Activated CD4-positive, alpha-beta T cell treated with anti-CD3 and anti-CD28 coated beads, Interleukin-2, amount 10 ng/mL, durations not matched to agents 7 days and 5 days (primary cell): ENCODE measurements around the gene TBL1XR1. TPM values are rescaled to one million over a fixed set of nuclear protein-coding genes. Genes with fewer than 3 reads are reported as not detected.
A peak's percentile ranks its signal among the peaks of the same experiment; 100 is the strongest.

Experiments used
- CTCF ChIA-PET: fragments of 350-600 bp; sonication (Branson Sonifier 250); formaldehyde crosslinking; loops from one replicate; lab custom pipeline; 2021; ENCODE audit warnings: antibody characterized with exemption; lab: Charles Lee
- POLR2A ChIA-PET: fragments of 350-600 bp; sonication (Branson Sonifier 250); formaldehyde crosslinking; loops from one replicate; lab custom pipeline; 2021; ENCODE audit warnings: antibody characterized with exemption; lab: Charles Lee
- DNase-seq: peaks from one replicate; pipeline ENCODE4 v3.0.0-alpha.2; 2020
- H3K27ac Mint-ChIP-seq: one replicate; pipeline ENCODE4 v1.8.0; 2021; ENCODE audit warnings: mild to moderate bottlenecking, moderate library complexity, mixed read lengths
- H3K27me3 Mint-ChIP-seq: one replicate; pipeline ENCODE4 v1.8.0; 2021; ENCODE audit warnings: mixed read lengths
- H3K36me3 Mint-ChIP-seq: one replicate; pipeline ENCODE4 v1.8.0; 2021; ENCODE audit warnings: low read depth, mixed read lengths
- H3K4me1 Mint-ChIP-seq: one replicate; pipeline ENCODE4 v1.8.0; 2021; ENCODE audit warnings: mixed read lengths
- H3K4me3 Mint-ChIP-seq: one replicate; pipeline ENCODE4 v1.8.0; 2021; ENCODE audit warnings: mild to moderate bottlenecking, moderate library complexity, mixed read lengths
- H3K9me3 Mint-ChIP-seq: one replicate; pipeline ENCODE4 v1.8.0; 2021; ENCODE audit warnings: mixed read lengths
- total RNA-seq, 2 experiments: library from RNA; stranded (reverse); gene quantifications; one replicate each; pipeline ENCODE4 v1.2.3, GENCODE V29; 2021

Gene TBL1XR1
- total RNA-seq, 2 experiments from 2014 or later, result 167 to 169 TPM

DNA sequence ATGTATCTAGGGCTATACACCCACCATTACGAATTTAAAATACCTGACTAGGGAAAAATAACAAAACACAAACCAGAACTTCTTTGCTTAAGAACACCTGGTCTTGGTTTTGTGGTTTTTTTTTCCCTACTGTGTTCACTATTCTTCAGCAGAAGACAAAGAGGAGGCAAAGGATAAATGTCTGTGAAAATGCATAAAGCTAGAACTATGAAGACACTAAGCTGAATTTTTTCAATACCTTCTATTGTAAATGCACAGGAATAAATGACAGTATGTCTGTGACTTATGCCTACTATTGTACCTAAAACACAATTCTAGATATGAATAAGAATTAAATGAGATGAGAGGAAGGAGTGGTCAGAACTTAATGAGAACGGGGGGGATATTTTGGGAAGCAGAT lies 86.9 kb downstream of the TBL1XR1 start:
- Mint-ChIP-seq H3K27me3 (no peaks in the 10 kb centered on the region), H3K4me3 (no peak overlapping the region), H3K36me3 (peaks cover 9% of the 10 kb centered on the region), H3K9me3 (no peaks in the 10 kb centered on the region), H3K27ac (no peak overlapping the region), H3K4me1 (peaks cover 61% of the 10 kb centered on the region)
- CTCF ChIA-PET, result interaction anchor here (1.3 kb wide), 1 partner anchor 13 kb away, joined by 4 read pairs; no protein-coding TSS in a partner anchor
- no peak for DNase-seq
- POLR2A ChIA-PET, result no interaction called here

DNA sequence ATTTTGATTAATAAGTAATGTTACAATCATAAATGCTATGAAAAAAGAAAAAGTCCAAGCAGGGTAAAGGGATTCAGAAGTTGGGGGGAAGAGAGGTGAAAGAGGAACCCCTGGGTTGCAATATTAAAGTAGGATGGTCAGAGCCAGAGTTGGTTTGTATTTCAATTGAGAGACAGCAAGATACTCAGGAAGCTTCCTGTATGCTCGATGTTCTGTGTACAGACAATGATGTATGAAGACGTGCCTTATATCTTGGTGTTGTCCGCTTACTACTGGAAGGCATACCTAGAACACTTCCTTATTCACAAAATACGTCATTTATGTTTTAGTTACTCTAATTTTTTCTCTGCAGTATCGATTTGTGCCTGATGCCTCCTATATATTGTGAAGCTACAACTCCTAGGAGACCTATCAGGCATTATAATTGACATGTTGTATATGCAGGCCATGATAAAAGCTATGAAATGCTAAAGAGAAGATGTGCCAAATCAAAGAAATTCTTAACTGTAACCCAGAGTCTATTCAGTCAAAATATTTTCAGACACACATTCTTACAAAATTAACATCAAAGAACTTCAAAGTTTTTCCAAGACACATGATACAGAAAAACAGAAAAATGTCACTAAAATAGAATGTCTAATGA lies 87.5 kb downstream of the TBL1XR1 start:
- no peak overlapping the region for H3K4me3 Mint-ChIP-seq
- no peaks in the 10 kb centered on the region for H3K9me3 Mint-ChIP-seq
- H3K27ac Mint-ChIP-seq, result peak overlapping the region; percentile 28
- ChIA-PET POLR2A (no interaction called here), CTCF (interaction anchor here (1.3 kb wide), 1 partner anchor 12 kb away, joined by 4 read pairs; no protein-coding TSS in a partner anchor)
- no peaks in the 10 kb centered on the region for H3K27me3 Mint-ChIP-seq
- no peak for DNase-seq
- H3K4me1 Mint-ChIP-seq, result peaks cover 64% of the 10 kb centered on the region
- peaks cover 9% of the 10 kb centered on the region for H3K36me3 Mint-ChIP-seq

DNA sequence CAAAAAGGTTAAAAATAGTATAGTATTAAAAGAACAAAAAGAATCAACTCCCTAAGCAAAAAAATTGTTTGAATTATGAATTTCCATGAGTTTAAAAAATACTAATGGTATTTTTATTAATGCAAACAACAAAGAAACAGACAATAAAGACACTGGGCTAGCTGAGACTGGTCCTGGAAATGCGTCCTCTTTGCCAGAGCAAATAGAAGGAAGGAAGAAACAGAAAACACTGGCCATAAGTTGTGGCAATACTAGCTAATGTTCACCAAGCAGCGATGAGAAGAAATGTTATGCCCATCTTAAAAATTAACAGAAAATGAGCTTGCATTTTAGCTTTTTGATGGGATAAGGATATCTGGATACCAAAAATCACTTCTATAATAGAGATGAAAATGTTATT lies 88.6 kb downstream of the TBL1XR1 start:
- Mint-ChIP-seq H3K9me3 (no peaks in the 10 kb centered on the region), H3K27me3 (no peaks in the 10 kb centered on the region), H3K36me3 (peaks cover 8% of the 10 kb centered on the region), H3K27ac (no peak overlapping the region), H3K4me1 (peaks cover 64% of the 10 kb centered on the region), H3K4me3 (no peak overlapping the region)
- POLR2A ChIA-PET, result no interaction called here
- DNase-seq, result no peak
- CTCF ChIA-PET, result interaction anchor here (1.1 to 1.5 kb wide), 3 partner anchors 9 to 19 kb away, joined by 3 to 9 read pairs (median 3); no protein-coding TSS in a partner anchor

DNA sequence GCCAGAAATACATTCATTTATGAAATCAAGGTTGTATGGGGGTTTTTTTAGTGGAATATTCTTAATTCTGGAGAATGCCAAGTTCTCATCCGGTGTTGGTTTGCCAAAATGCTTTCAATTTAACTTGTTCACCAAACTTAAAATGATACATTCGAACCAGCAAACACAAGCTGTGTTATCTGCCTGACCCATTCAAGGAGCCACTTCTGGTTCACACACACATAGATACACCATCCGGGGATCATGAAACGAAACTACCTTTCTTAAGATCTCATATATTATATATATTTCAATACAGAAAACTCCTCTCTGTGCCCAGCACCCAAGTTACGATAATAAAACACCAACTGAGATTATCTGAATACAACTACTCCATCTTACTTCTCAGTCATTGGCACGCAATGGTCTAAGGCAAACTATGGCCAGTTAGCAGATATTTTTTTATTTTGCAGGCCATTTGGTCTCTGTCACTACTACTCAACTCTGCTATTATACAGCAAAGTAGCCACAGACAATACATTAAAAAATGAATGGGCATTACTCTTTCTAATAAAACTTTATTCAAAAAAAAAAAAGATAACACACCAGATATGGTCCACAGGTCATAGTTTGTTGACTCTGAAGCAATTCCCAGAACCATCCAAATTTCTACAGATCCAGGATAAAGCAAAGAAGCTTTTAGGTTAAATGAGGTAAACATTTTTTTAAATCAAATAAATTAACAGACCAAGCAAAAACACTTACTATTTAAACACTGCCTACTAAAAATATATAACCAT lies 89.6 kb downstream of the TBL1XR1 start:
- ChIA-PET POLR2A (no interaction called here), CTCF (interaction anchor here (0.7 to 1.5 kb wide), 3 partner anchors 12 to 800 kb away, joined by 3 to 9 read pairs (median 5); no protein-coding TSS in a partner anchor)

DNA sequence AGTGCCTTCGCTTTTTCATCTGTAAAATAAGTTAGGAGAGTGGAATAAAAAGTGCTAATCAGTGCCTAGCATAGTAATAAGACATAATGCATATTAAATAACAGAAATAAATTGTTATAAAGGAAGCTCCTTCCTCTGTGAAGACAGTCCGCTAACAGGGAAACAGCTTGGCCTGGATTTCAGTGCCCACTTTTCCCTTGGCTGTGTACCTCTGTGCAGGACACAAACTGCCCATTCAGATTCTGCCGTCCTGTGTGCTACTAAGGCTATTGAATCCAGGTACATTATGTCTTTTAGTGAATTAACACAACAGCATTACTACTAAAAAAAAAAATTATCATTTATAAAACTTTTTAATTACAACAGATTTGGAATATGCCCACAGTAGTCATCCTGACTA lies 90.7 kb downstream of the TBL1XR1 start:
- Mint-ChIP-seq H3K27me3 (no peaks in the 10 kb centered on the region), H3K9me3 (no peaks in the 10 kb centered on the region), H3K4me1 (peaks cover 55% of the 10 kb centered on the region), H3K36me3 (peaks cover 7% of the 10 kb centered on the region), H3K4me3 (no peak overlapping the region), H3K27ac (no peak overlapping the region)
- DNase-seq, result no peak
- POLR2A ChIA-PET, result no interaction called here
- CTCF ChIA-PET, result interaction anchor here (0.5 kb wide), 1 partner anchor 123 kb away, joined by 3 read pairs; no protein-coding TSS in a partner anchor

More for the DNA sequence above, 89.6 kb downstream of the TBL1XR1 start:
- H3K27ac Mint-ChIP-seq, result no peak overlapping the region
- H3K36me3 Mint-ChIP-seq, result peaks cover 4% of the 10 kb centered on the region
- no peak for DNase-seq
- H3K4me3 Mint-ChIP-seq, result no peak overlapping the region
- H3K4me1 Mint-ChIP-seq, result peaks cover 58% of the 10 kb centered on the region
- H3K9me3 Mint-ChIP-seq, result no peaks in the 10 kb centered on the region
- H3K27me3 Mint-ChIP-seq, result no peaks in the 10 kb centered on the region

DNA sequence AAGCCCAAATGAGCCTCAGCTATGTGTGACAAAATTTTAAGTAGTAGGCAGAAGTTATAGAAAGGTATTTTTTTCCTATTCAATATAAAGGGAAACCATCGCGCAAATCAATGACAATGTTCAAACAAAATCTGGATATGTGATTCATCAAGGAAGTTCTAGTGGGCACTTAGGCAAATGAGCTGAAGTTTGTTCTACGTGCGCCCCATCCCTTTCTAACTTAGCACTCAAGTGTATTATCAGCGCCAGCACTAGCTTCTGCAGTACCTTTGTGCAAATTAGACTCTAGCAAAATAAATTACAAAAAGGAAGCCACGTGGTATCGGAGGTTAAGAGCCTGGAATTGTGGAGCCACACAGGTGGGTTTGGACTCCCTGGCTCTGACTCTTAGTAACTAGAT lies 91.1 kb downstream of the TBL1XR1 start:
- Mint-ChIP-seq H3K36me3 (peaks cover 5% of the 10 kb centered on the region), H3K4me3 (no peak overlapping the region), H3K9me3 (no peaks in the 10 kb centered on the region), H3K4me1 (peaks cover 51% of the 10 kb centered on the region), H3K27ac (no peak overlapping the region), H3K27me3 (no peaks in the 10 kb centered on the region)
- POLR2A ChIA-PET, result no interaction called here
- DNase-seq, result no peak
- CTCF ChIA-PET, result interaction anchor here (1.0 kb wide), 1 partner anchor 13 kb away, joined by 3 read pairs; no protein-coding TSS in a partner anchor

DNA sequence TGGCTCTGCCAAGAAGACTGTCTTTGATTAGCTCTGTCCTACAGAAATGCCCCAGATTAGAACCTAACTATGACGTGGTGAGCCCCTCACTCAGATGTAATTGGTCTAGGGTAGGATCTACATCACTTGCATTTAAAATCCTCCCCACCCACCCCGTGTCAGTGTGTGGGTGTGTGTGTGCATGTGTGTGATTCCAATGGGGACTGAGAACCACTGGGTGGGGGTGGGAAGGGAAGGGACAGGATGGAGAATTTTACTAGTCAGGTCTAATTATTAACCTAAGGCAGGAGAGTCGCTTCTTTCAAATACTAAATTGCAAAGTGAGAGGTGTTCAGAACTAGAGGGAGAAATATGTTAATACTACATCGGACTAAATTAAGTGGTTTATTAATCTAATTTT lies 91.7 kb downstream of the TBL1XR1 start:
- H3K9me3 Mint-ChIP-seq, result no peaks in the 10 kb centered on the region
- H3K27me3 Mint-ChIP-seq, result no peaks in the 10 kb centered on the region
- POLR2A ChIA-PET, result no interaction called here
- CTCF ChIA-PET, result interaction anchor here (0.7 to 1.0 kb wide), 2 partner anchors 12 to 15 kb away, joined by 3 read pairs; no protein-coding TSS in a partner anchor
- H3K27ac Mint-ChIP-seq, result no peak overlapping the region
- no peak for DNase-seq
- H3K36me3 Mint-ChIP-seq, result peaks cover 5% of the 10 kb centered on the region
- peaks cover 48% of the 10 kb centered on the region for H3K4me1 Mint-ChIP-seq
- H3K4me3 Mint-ChIP-seq, result no peak overlapping the region

DNA sequence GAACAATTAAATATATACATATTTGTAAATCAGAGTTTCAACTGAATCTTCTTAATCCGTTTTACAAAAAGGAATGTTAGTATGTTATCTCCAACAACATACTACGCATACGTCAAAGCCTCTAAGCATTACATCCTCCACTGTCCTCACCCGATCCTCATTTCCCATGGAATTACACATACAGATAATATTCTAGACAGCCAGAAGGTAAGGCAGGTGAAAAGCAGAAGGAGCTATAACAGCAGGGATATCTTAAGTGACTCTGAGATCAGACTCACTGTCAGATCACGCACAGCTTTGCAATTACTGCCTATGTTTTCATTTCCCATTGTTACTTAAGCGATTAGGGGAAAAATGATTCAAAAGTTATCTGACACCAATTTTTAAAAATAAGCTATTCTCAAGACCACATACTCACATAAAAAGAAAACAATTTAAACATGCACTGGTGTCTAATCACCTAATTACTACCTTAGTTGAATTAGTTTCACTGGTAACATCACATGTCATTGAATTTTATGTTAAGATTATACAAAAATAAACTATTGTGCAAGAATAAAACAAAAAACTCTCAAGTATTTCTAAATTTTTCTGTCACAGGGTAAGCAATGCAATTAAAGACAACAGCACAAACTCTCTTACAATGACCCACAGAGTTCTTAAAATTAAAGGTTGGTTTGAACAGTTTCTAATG lies 92.8 kb downstream of the TBL1XR1 start:
- POLR2A ChIA-PET, result no interaction called here
- Mint-ChIP-seq H3K36me3 (peaks cover 5% of the 10 kb centered on the region), H3K27ac (no peak overlapping the region), H3K9me3 (no peaks in the 10 kb centered on the region), H3K4me1 (peaks cover 36% of the 10 kb centered on the region), H3K27me3 (no peaks in the 10 kb centered on the region), H3K4me3 (no peak overlapping the region)
- CTCF ChIA-PET, result interaction anchor here (0.7 kb wide), 1 partner anchor 17 kb away, joined by 3 read pairs; no protein-coding TSS in a partner anchor
- DNase-seq, result no peak

DNA sequence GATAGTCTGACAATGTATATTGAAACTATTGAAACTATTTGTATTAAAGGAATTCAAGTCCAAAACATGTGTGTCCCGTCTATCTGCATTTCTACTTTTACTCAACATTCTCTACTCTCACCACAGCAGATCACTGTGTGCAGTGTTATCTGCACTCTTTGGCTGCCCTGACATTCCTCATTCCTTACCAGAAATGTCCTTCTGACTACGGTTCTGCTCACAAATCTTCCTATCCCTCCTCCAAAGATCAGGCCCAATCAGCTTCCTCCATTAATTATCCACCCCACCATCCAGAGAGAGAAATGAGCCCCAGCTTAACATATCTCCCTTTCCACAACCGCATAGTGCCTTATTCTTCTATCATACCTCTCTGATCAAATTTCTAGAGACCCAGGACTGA lies 94.7 kb downstream of the TBL1XR1 start:
- Mint-ChIP-seq H3K27ac (no peak overlapping the region), H3K27me3 (no peaks in the 10 kb centered on the region), H3K36me3 (peaks cover 9% of the 10 kb centered on the region), H3K4me1 (peaks cover 32% of the 10 kb centered on the region), H3K4me3 (no peak overlapping the region), H3K9me3 (no peaks in the 10 kb centered on the region)
- DNase-seq, result no peak
- CTCF ChIA-PET, result no interaction called here
- POLR2A ChIA-PET, result no interaction called here

DNA sequence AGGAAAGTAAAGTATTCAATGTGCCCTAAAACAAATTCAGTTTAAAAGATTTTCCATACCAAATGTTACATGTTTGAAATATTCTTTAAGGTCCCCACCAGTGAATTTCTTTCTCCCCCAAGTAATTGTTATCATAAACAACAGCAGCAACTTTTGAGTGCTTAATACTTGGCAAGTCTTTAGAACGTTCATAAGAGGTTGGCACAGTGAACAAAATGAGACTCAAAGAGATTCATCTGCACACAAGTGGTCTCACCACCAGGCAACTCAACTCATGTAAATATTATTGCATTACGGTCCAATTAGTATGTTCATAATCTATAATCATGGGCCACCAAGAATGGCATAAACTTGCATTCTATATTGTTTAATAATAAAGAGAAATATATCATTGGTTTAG lies 98.7 kb downstream of the TBL1XR1 start:
- no peaks in the 10 kb centered on the region for H3K27me3 Mint-ChIP-seq
- H3K9me3 Mint-ChIP-seq, result peaks cover 10% of the 10 kb centered on the region
- POLR2A ChIA-PET, result no interaction called here
- H3K36me3 Mint-ChIP-seq, result peaks cover 43% of the 10 kb centered on the region
- H3K27ac Mint-ChIP-seq, result no peak overlapping the region
- CTCF ChIA-PET, result interaction anchor here (1.4 kb wide), 1 partner anchor 30 kb away, joined by 3 read pairs; no protein-coding TSS in a partner anchor
- H3K4me3 Mint-ChIP-seq, result no peak overlapping the region
- peaks cover 14% of the 10 kb centered on the region for H3K4me1 Mint-ChIP-seq
- no peak for DNase-seq

DNA sequence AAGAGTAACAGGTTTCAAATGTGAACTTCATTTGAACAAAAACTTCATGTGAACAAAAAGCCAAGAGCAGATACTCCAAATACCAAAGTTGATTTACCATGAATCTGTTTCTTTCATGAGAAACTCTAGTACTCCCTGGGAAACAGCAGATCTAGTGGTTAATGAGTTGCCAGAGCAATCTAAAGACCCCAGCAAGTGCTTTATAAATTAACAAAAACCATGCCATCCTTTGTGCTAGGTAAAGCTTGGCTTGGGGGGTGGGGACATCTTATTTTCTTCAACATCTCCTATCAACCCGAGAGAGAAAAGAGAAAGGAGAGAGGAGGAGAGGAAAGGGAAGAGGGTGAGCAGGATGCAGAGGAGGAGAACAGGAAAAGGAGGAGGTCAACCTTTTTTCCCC lies 100.7 kb downstream of the TBL1XR1 start:
- no peak overlapping the region for H3K4me3 Mint-ChIP-seq
- no peak for DNase-seq
- H3K9me3 Mint-ChIP-seq, result peaks cover 29% of the 10 kb centered on the region
- H3K27ac Mint-ChIP-seq, result no peak overlapping the region
- peaks cover 59% of the 10 kb centered on the region for H3K36me3 Mint-ChIP-seq
- ChIA-PET CTCF (interaction anchor here (1.5 kb wide), 1 partner anchor 14 kb away, joined by 4 read pairs; no protein-coding TSS in a partner anchor), POLR2A (no interaction called here)
- no peaks in the 10 kb centered on the region for H3K27me3 Mint-ChIP-seq
- H3K4me1 Mint-ChIP-seq, result peaks cover 14% of the 10 kb centered on the region

DNA sequence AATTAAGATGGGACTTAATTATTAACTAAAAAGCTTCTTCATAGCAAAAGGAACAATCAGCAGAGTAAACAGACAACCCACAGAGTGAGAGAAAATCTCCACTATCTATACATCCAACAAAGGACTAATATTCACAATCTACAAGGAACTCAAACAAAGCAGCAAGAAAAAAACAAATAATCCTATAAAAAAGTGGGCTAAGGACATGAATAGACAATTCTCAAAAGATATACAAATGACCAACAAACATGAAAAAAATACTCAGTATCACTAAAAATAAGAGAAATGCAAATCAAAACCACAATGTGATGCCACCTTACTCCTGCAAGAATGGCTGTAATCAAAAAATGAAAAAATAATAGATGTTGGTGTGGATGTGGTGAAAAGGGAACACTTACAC lies 103.3 kb downstream of the TBL1XR1 start:
- ChIA-PET CTCF (interaction anchor here (1.2 kb wide), 1 partner anchor 12 kb away, joined by 3 read pairs; no protein-coding TSS in a partner anchor), POLR2A (no interaction called here)
- Mint-ChIP-seq H3K36me3 (peaks cover 73% of the 10 kb centered on the region), H3K4me3 (no peak overlapping the region), H3K27me3 (no peaks in the 10 kb centered on the region), H3K27ac (no peak overlapping the region), H3K4me1 (peaks cover 14% of the 10 kb centered on the region), H3K9me3 (peaks cover 30% of the 10 kb centered on the region)
- DNase-seq, result no peak
